CD4-positive, alpha-beta T cell treated with Interleukin-4 for 4 hours (primary cell): ENCODE measurements around the gene SLC23A2.
A peak's percentile ranks its signal among the peaks of the same experiment; 100 is the strongest.
"Not testable (repeated sequence)": the region's sequence is repeated elsewhere in the genome, so short reads cannot be mapped to it uniquely, and the experiment has no call there.

Experiments used
- DNase-seq: peaks from one replicate; pipeline ENCODE4 v3.0.0-alpha.2; 2020

Gene SLC23A2

DNA sequence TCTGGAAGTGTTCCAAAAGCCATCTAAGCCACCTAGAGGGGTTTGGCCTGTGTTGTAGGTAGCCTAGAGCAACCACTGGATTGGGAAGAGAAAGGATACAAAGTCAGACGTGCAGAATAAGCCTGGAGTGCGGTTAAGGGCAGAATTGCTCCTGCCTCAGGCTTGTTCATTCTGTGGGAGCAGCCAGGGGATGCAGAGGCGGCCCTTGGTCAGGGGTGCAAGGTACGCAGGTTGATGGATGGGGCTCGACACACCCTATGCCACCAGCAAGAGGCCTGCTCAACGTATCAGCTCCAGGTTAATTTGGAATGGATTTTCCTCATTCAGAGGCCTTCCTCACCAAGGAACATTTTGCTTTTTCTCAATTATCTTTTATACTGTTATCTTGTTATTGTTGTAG lies 129.8 kb downstream of the SLC23A2 start:
- DNase-seq, result no peak

DNA sequence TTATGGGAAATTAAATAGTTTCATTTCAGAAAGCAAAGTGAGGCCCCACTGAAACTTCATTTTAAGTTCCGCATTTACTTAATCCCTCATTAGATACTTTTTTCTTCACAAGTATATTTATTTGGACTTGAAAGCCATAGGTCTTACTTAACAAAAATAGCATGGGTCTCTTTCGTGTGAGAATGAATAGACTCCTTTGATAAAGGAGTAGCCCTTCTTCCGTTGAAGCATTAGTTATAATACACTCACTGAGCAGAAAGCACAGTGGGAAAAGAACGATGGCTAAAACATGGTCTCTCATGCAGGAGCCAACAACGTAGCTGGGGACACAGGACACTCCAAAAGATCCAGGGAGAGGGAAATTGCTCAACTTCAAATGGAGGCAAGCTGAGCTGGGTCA lies 130.4 kb downstream of the SLC23A2 start:
- no peak for DNase-seq

DNA sequence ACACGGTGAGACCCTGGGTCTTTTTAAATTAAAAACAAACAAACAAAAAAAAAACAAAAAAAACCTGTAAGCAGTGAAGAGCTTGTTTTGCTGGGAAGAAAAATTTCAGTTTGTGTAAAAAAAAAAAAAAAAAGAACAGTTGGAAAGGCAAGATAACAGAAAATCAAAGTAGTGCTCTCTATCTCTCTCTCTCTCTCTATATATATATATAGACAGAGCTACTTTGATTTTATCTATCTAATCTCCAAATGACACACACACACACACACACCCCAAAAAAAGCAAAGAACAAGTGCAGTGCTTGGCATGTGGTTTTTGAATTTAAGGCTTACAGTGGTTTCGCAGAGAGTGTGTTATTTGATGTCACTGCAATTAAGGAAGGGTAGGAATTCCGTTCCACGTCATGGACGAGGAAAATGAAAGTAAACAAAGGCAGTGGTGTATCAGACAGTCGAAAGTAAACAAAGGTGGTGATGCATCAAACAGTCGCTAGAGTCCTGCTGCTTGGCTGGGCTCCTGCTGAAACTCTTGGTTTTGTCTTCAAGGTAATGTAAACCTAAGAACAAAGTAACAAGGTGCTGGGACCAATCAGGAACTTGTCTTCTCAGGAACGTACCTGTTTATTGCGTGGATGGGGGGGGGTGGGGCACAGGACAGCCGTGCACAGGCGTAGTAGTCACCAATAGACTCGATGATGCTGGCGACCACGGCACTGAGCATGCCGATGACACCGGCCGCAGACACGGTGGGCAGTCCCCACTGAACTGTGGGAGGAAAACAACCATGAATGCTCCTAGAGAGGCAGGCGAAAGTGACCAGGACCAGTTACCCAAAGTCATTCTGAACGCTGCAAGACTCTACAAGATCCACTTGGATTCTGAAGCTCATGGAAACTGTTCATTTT lies 131.8 kb downstream of the SLC23A2 start:
- DNase-seq, result peak; percentile 65

DNA sequence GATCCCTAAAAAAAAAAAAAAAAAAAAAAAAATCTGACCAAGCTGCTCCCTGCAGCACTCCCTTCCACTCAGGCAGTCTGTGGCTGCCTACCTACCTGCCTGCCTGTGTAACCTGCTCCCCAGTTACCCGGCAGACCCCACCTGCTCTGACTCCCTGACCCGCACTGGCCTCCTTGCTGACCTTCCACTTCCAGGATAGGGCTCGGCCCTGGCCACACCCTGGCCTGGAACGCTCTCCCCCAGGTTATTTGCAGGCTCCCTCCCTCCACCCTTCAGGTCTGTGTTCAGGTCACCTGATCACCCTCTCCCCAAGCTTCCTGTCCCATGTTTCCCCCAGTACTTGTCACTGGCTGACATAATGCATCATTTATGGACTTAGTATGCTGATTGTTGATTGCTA lies 134.3 kb downstream of the SLC23A2 start:
- DNase-seq, result no peak

DNA sequence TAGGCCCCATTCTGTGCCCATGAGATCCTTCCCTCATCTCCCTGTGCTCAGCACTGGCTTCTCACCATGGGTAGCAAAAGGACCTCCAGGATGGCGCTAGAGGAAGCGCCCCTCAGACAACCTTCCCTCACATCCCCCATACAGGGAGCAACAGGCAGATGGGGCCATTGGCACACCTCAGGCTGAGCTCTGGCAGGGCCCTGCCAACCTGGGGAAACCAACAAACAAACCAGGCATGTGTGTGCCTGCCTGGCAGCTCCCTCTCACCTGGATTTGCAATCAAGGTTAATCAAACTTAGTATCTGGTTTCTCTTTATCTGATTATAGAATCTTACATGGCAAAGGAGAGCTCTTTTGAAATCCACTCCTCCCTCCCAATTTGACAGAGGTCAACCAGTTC lies 134.9 kb downstream of the SLC23A2 start:
- DNase-seq, result no peak

DNA sequence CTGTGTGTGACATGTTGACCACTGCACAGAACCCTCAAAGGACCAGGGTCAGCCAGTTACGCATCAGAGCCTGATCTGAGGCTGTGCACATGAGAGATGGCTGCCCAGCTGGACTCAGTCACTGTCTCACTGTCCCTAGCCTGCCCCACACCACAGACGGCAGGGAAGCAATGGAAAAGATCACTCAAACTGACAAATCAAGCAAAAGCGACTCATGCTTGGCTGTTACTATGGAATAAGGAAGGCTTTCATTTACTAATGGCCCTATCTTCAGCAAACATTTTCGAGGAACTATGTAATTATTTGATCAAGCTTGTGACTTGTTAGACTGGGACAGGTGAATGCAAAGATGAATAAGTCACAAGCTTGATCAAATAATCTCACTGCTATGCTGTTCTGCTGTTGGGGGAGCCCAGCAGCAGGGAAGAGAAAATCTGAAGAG lies 137.0 kb downstream of the SLC23A2 start:
- DNase-seq, result no peak

DNA sequence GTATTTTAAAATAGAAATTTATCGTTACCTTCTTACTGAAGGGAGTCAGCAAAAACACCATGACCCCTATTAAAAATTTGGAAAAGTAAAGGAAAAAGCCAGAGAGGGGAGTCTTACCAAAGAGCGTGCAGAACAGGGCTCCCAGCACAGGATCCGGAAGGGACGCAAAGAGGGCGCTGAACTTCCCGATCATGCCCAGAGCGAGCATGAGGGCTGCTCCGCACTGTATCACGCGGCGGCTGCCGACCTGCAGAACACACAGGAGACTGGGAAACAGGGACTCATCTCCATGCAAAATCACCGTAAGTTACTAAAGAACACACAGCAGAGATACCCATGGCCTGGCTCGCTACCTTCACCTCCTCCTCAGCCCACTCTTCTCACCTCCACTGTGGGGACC lies 138.6 kb downstream of the SLC23A2 start:
- no peak for DNase-seq

DNA sequence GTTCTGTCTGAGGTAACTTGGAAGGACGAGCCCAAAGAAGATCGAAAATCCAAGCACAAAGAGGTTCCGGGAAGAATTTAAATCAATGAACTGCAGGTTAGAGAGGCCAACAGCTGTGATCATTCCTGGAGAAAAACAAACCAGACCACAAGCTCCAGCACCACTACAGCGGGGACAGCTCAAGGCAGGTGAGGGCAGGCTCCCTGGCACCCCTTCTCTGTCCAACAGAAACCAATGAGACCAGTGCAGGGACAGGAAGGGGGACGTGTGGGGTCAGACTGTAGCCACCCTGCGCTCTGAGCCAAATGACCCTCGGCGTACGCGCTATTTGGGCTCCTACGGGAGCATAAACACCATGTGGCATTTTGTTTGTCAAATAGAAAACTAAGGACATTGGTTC lies 139.3 kb downstream of the SLC23A2 start:
- DNase-seq, result no peak

DNA sequence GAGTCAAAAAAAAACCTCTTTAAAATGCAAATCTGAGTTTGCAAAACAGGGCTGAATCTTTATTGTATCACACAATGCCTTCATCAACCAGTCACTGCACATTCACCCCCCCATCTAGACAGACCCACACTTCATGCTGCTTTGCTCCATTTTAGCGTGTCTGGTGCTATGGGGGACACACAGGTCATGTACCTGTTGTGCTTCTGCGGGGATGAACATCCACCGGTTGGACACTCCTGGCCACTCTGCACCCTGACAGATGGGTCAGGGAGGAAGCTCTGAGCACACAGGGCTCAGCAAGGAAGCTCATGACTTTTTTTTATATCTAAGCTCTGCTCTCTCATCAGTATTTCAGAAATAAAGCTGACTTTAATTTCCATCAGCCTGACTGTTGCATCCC lies 143.3 kb downstream of the SLC23A2 start:
- DNase-seq, result no peak

DNA sequence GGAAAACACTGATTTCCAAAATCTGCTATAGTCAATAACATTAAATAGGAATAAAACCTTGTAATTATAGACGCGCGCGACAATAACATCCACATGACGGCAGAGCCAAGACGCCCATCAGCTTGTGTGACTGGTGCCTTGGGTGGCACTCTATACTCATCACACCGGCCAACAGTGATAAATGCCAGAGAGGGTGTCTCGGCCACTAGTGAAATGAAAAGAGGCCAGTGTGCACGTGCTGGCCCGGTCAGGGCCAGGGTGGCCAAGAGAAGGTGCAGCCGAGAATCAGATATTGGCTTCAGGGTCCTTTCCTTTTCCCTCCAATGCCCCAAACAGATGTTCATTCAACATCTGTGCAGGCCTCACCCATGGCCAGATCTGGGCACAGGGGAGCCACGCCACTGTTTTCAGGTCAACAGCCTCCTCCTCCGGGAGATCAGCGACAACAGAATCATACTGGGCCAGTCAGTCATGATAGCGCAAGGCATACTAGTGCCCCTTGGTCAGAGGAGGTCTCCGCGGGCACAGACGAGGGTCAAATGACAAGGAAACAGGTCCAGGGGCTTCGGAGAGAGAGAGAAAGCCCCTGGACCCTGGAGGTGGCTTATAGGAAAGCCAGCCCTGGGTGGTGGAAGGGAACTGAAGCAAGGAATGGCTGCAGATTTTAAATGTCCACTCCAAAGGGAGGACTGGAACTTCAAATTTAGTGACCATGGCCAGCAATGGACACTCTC lies 145.1 kb downstream of the SLC23A2 start:
- DNase-seq, result no peak

DNA sequence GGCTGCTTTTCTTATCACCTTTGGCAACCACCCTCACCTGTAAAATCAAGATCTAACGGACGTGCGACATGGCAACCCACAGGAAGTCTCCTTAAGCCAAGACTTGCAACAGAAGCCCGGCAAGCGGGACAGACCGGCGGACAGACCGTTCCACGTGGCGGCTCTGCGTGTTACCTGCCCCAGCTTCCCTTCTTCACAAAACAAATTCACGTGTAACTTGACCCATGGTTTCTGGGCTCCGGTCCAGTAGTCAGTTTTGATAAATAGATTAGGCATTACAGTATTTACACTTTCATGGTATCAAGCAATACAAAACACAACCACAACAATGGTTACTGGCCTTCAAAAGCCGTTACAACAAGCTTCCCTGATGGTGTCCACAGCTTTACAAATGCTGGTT lies 145.8 kb downstream of the SLC23A2 start:
- DNase-seq, result no peak

DNA sequence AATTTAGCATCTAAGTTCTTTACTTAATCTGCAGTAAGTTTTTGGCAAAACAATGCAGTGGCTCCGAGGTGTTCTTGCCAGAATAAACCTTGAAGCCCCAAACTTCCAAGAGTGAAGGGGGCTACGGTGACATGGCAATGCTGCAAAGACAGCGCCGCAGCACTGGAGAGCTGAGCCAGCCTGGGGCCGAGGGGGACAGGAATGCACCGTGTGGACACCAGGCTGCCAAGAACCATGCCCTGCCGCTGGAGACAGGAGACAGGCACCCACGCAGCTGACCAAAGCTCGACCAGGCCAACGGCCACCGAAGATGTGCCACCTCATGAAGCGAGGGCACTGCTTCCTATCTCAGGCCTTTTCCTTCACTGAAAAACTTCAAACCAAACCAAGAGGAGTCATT lies 146.2 kb downstream of the SLC23A2 start:
- no peak for DNase-seq

DNA sequence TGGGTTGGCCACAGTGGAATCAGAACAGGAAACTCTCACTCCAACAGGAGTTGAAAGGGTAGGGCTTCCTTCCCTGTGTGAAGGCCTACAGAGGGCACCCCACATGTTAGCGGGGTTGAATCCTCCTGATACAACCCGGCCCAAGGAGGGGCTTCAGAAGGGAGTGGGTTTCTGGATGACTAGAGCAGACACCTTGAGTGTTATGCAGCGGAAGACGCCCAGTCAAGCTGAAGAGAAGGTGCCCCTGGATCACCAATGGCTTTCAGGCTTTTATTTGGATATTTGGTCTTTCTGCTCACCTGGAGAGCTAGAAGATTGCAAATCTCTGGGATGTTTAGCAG lies 146.8 kb downstream of the SLC23A2 start:
- no peak for DNase-seq

DNA sequence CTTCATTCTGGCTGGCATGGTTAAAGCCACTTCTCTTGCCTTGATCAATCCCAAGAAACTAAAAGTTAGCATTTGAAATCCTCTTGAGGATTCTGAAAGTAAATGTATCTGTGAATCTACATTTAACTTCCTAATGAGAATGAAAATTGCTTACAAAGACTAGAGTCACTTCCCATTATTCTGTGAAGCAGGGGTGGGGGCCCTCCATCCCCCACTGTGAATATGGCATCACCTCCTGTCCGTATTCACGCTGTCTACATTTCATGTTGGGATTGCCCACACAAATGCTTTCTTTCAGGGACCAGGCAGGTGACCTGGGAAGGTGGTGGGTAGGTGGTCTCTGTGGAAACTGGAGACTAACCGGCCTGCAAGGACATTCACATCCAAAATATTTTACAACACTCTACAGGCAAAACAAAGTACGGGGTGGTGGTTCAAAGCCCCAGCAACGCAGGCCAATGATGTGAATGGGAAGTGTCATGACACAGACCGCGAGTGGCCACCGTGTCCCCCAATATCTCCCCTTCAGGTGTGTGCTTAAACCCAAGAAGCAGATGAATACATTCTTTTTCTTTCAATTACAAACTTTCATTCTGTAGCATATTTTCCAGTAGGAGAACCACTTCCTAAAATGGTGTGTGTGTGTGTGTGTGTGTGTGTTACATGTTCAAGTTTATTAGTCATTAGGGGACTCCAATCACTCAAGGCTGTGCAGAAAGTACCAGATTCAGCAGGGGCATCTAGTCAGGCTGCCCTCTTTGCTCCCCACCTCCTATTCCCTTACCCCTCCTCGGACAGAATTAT lies 147.4 kb downstream of the SLC23A2 start:
- DNase-seq, result no peak

DNA sequence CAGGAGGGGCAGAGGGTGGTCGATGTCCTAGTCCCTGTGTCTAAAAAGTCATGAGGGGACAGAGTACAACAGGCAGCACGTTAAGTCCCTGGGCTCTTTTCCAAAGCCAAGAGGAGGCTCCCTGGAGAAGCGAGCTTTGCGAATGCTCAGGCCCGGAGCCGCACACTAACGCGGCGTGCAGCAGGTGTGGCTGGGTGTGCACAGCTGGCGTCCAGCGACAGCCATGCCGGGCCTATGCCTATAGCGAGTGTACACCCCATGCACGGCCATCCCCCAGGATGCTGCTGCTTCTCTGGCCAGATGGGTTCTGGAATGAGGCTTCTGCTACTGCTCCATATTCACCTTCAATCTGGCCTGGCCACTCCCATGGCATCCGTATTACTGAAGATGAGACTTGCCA lies 148.3 kb downstream of the SLC23A2 start:
- DNase-seq, result no peak

DNA sequence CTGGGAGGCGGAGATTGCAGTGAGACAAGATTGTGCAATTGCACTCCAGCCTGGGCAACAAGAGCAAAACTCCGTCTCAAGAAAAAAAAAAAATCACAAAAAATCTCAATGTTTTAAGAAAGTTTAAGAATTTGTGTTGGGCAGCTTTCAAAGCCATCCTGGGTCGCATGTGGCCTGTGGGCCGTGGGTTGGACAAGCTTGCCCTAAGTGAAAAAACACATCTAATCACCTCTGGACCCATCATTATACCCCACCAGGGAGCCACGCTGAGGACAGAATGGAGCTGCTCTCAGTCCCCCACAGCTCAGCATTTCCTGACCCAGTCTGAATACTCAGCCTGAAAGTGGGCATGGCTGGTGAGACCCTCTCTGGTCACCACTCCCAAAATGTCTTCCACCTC lies 150.3 kb downstream of the SLC23A2 start:
- DNase-seq, result no peak

DNA sequence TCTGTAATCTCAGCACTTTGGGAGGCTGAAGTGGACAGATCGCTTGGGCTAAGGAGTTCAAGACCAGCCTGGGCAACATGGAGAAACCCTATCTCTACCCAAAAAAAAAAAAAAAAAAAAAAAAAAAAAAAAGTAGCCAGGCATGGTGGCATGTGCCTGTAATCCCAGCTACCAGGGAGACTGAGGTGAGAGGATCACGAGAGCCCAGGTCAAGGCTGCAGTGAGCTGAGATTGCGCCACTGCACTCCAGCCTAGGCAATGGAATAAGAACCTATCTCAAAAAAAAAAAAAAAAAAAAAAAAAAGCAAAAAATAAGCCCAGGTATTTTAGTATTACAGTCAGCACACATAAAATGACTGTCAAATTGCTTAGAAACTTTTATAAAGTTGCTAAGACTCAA lies 152.5 kb downstream of the SLC23A2 start:
- not testable (repeated sequence) for DNase-seq

DNA sequence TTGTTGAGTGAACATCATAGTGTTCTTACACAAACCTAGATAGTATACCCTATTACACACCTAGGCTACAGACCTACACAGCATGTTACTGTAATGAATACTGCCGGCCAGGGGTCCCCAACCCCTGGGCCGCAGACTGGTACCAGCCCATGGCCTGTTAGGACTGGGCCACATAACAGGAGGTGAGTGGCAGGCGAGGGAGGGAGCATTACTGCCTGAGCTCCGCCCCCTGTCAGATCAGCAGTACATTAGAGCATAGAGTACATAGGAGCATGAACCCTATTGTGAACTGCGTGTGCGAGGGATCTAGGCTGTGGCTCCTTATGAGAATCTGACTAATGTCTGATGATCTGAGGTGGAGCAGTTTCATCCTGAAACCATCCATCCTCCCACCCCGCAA lies 153.3 kb downstream of the SLC23A2 start:
- no peak for DNase-seq

DNA sequence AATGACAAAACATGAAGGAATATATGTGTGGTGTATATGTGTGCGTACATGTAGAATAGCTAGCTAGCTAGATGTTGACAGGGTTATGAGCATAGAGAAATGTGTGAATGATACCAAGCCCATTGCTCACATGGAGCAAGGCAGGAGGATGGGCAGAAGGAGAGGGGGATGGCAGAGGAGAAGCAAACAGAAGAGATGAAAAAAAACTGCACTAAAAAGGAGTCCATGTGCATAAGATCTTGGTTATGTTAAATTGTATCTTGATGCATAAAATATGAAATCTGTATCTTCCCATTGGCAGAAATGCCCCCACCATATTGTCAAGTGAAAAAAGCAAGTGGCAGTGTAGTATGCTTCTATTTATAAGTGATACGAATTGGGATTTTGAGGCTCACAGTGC lies 154.5 kb downstream of the SLC23A2 start:
- no peak for DNase-seq

DNA sequence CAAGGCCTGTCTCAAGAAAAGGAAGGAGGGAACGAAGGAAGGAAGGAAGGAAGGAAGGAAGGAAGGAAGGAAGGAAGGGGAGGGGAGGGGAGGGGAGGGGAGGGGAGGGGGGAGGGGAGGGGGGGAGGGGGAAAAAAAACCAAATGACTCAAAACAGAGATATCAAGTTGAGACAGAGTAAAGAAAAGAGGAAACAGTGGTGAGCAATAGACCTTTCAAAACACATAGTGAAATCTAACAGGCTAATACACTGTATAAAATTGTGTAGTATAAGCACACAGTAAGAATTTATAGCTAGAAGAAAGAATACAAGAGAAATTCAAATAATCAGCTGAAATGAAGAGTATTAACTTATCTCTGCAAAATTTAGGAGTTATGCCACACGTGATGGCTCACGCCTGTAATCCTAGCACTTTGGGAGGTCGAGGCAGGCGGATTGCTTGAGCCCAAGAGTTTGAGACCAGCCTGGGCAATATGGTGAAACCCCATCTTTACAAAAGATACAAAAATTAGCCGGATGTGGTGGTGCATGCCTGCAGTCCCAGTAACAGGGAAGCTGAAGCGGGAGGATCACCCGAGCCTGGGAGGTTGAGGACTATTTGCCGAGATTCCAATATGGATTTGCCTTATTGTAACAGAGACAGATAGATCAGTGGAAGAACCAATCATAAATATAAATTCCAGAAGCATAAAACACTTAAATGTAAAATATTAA lies 156.4 kb downstream of the SLC23A2 start:
- no peak for DNase-seq

DNA sequence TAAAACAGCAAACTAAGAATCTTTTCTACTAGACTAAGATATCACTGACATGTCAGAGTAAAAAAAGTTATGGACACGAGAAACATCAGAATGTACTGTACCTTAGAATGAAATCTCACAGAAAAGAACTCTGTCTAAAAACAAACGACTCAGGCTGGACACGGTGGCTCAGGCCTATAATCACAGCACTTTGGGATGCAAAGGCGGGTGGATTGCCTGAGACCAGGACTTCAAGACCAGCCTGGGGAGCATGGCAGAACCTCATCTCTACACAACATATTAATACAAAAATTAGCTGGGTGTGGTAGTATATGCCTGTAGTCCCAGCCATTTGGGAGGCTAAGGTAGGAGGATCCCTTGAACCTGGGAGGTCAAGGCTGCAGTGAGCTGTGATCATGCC lies 157.0 kb downstream of the SLC23A2 start:
- no peak for DNase-seq

DNA sequence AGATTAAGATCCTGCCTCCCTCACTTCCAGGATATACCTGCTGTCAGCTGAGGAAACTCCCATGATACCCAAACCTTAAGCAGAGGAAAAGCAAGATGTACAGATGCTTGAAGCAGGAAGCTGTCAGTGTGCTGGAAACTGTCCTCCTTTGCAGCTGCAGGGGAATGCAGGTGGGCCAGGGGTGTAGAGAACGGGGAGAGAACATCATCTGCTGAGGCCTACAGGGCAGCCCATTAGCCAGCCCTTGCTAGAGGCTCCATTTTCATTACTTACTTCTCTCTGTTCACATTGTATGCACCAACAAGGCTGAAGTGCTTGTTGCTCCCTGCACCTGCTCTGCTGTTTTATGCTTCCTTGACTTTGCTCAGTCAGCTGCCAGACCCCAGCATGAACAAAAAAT lies 160.5 kb downstream of the SLC23A2 start:
- DNase-seq, result no peak

DNA sequence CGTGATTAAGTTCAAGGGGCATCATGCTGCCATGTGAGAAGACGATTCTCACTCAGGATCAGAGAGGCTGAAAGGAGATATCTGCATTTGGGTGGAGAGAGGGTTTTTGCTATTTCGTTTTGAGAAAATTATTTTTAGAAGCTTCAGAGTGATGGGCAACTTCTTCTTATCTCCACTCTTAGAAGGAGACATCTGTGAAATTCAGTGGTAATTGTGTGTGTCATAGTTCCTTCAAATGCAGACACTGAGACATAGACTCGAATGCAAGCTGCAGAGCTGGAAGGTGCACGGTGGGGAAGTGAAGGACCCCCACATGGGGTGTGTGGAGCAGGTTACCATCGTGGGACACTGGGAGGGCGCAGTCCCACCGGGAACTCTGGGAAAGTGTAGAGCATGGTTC lies 162.8 kb downstream of the SLC23A2 start:
- no peak for DNase-seq
